Ascending aorta (tissue), 2 donors: ENCODE measurements around the gene ACY1. TPM values are rescaled to one million over a fixed set of nuclear protein-coding genes. Genes with fewer than 3 reads are reported as not detected.

Experiments used
- DNase-seq, 2 donors: peaks; one replicate each; pipeline ENCODE4 v3.0.0-alpha.2; 2019; ENCODE audit warnings: low spot score in 2 of 2
- H3K27ac ChIP-seq, 2 donors: fragments of 200-600 bp; sonication (generic); one replicate each; pipeline ENCODE4 v1.5.1; 2016 to 2017; ENCODE audit warnings: mild to moderate bottlenecking in 1 of 2
- H3K27me3 ChIP-seq: fragments of 200-600 bp; sonication (generic); one replicate; pipeline ENCODE4 v1.5.1; 2017
- H3K36me3 ChIP-seq, 2 donors: fragments of 200-600 bp; sonication (generic); one replicate each; pipeline ENCODE4 v1.5.1; 2016
- H3K4me1 ChIP-seq, 2 donors: fragments of 200-600 bp; sonication (generic); one replicate each; pipeline ENCODE4 v1.5.1; 2016 to 2017; ENCODE audit warnings: mild to moderate bottlenecking in 1 of 2
- H3K4me3 ChIP-seq, 2 donors: fragments of 200-600 bp; sonication (generic); one replicate each; pipeline ENCODE4 v1.5.1; 2016 to 2017; ENCODE audit warnings: mild to moderate bottlenecking in 1 of 2
- H3K9me3 ChIP-seq, 2 donors: fragments of 200-600 bp; sonication (generic); one replicate each; pipeline ENCODE4 v1.5.1; 2016
- intact Hi-C: fragments of 100-400 bp; cut with DNase I; formaldehyde crosslinking; loops from one replicate; pipeline ENCODE4 v1.15.1; 2023
- total RNA-seq: library from RNA; depleted of rRNA; stranded (reverse); fragments of >200 nt; gene quantifications from one replicate; pipeline ENCODE4 v1.1.0, GENCODE V29; 2016
- TF ChIP-seq, protein P1 (sequence below), 3 experiments: fragments of 200-600 bp in 2 of 3; fragments of 450-650 bp in 1 of 3; sonication (generic) in 2 of 3; IDR thresholded peaks; one replicate each; pipeline ENCODE4 v1.5.1; 2016 to 2019; ENCODE audit warnings: antibody characterized with exemption in 3 of 3, mild to moderate bottlenecking in 1 of 3, moderate library complexity in 1 of 3

The ACY1 gene
- total RNA-seq, 1 donor from 2014 or later, result 94.0 TPM

GRCh38 chr3:51945031-51945840, 38.1 kb upstream of the ACY1 start:
- Histone ChIP-seq H3K27ac (no peak overlapping the region), H3K36me3 (peaks cover 0 to 7% of the 10 kb centered on the region in 2 donors), H3K9me3 (no peaks in the 10 kb centered on the region), H3K27me3 (no peaks in the 10 kb centered on the region), H3K4me1 (peaks cover 14 to 23% of the 10 kb centered on the region in 2 donors), H3K4me3 (no peak overlapping the region)
- TF ChIP-seq, protein P1, sequence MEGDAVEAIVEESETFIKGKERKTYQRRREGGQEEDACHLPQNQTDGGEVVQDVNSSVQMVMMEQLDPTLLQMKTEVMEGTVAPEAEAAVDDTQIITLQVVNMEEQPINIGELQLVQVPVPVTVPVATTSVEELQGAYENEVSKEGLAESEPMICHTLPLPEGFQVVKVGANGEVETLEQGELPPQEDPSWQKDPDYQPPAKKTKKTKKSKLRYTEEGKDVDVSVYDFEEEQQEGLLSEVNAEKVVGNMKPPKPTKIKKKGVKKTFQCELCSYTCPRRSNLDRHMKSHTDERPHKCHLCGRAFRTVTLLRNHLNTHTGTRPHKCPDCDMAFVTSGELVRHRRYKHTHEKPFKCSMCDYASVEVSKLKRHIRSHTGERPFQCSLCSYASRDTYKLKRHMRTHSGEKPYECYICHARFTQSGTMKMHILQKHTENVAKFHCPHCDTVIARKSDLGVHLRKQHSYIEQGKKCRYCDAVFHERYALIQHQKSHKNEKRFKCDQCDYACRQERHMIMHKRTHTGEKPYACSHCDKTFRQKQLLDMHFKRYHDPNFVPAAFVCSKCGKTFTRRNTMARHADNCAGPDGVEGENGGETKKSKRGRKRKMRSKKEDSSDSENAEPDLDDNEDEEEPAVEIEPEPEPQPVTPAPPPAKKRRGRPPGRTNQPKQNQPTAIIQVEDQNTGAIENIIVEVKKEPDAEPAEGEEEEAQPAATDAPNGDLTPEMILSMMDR (IDR thresholded peaks at IDR 0.05), result no peak
- intact Hi-C loops, result loop anchor here (10.0 kb wide), 2 partner anchors 560 to 760 kb away; partner anchors contain the start of genes GLT8D1, MANF and SPCS1
- DNase-seq, result no peak

DNA sequence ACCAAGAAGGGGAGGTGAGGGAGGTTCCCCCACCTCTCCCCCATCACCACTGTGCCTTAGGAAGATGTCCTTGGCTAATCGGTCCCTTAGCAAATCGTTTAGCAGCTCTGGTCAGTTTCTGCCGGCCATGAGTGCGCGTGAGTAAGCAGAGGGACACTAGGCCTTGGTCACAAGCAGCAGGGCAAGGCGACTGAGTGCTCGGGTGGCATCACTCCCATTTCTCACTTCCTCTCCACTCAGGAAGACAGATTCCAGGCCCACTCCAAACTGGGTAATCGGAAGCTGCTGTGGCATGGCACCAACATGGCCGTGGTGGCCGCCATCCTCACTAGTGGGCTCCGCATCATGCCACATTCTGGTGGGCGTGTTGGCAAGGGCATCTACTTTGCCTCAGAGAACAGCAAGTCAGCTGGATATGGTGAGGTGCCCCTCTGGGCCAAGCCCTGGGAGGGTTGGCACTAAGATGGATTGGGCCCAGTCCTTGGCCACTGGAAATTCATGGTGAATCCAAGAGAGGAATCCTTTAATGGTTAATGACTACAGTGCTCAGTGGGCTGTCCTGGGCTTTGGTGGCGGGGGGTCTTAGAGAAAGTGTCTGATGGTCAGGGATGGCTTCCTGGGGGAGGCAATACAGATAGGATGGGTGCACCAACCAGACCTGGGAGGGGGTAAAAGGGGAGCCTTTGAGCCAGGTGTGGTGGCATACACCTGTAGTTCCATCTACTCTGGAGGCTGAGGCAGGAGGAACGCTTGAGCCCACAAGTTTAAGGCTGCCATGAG, 37.2 kb upstream of the ACY1 start:
- no peak for DNase-seq
- H3K36me3 ChIP-seq, result peaks cover 0 to 7% of the 10 kb centered on the region in 2 donors
- intact Hi-C loops, result loop anchor here (10.0 kb wide), 2 partner anchors 561 to 759 kb away; partner anchors contain the start of genes GLT8D1, MANF and SPCS1
- no peaks in the 10 kb centered on the region for H3K9me3 ChIP-seq
- no peaks in the 10 kb centered on the region for H3K27me3 ChIP-seq
- H3K4me1 ChIP-seq, result peaks cover 14 to 18% of the 10 kb centered on the region in 2 donors
- no peak overlapping the region for H3K4me3 ChIP-seq
- H3K27ac ChIP-seq, result no peak overlapping the region
- TF ChIP-seq, protein P1 (IDR thresholded peaks at IDR 0.05), result no peak

DNA sequence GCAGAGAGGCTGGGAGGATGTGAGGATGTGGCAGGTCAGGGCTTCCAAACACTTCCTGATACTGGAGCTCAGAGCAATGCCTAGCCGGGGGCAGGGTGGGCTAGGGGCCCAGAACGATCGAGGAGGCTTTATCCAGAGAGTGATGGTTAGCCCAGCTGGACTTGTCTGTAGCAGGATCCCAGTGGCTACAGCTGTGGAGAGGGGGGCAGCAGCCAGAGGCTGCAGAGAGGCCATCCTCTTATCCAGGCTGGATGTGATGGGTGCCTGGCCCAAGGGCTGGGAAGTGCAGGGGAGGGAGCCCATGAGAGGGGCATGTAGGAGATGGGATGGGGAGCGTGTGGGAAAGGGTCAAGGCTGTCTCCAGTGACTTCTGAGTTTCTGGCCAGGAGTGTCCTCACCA, 36.5 kb upstream of the ACY1 start:
- intact Hi-C loops, result loop anchor here (10.0 kb wide), 2 partner anchors 562 to 758 kb away; partner anchors contain the start of genes GLT8D1, MANF and SPCS1
- TF ChIP-seq, protein P1 (IDR thresholded peaks at IDR 0.05), result no peak
- H3K4me3 ChIP-seq, result no peak overlapping the region
- peaks cover 0 to 7% of the 10 kb centered on the region in 2 donors for H3K36me3 ChIP-seq
- H3K27me3 ChIP-seq, result no peaks in the 10 kb centered on the region
- DNase-seq, result no peak
- H3K4me1 ChIP-seq, result peaks cover 13 to 14% of the 10 kb centered on the region in 2 donors
- H3K27ac ChIP-seq, result no peak overlapping the region
- no peaks in the 10 kb centered on the region for H3K9me3 ChIP-seq

DNA sequence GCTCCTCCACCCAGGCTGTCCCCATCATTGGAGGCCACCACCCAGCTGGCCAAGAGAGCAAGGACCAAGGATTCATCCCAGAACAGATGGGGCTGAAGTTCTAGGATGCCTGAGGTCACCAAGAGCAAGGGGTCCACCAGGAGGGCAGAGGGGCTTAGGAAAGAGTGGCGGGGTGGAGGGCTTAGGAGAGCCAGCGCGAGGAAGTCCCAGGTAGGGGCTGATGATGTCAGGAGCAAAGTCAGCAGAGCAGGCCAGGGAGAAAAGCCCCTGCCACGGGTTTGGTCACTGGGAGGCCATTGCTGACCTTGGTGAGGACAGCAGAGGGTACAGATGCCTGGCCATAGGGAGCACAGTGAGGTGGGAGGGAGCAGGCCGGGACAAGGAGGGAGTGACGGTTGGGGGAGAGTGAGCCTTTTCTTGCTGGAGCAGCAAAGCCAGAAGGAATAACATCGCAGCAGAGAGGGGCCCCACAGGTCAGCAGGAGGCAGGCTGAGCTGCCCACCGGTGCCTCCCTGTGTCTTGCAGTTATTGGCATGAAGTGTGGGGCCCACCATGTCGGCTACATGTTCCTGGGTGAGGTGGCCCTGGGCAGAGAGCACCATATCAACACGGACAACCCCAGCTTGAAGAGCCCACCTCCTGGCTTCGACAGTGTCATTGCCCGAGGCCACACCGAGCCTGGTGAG, 36.0 kb upstream of the ACY1 start:
- H3K4me1 ChIP-seq, result peaks cover 12% of the 10 kb centered on the region in 2 donors
- H3K4me3 ChIP-seq, result no peak overlapping the region
- peaks cover 0 to 7% of the 10 kb centered on the region in 2 donors for H3K36me3 ChIP-seq
- no peak for DNase-seq
- no peaks in the 10 kb centered on the region for H3K27me3 ChIP-seq
- TF ChIP-seq, protein P1 (IDR thresholded peaks at IDR 0.05), result no peak
- no peaks in the 10 kb centered on the region for H3K9me3 ChIP-seq
- intact Hi-C loops, result loop anchor here (10.0 kb wide), 2 partner anchors 563 to 757 kb away; partner anchors contain the start of genes GLT8D1, MANF and SPCS1
- H3K27ac ChIP-seq, result no peak overlapping the region

GRCh38 chr3:51948016-51948580, 35.2 kb upstream of the ACY1 start:
- H3K9me3 ChIP-seq, result no peaks in the 10 kb centered on the region
- DNase-seq, result no peak
- peaks cover 0 to 7% of the 10 kb centered on the region in 2 donors for H3K36me3 ChIP-seq
- no peaks in the 10 kb centered on the region for H3K27me3 ChIP-seq
- TF ChIP-seq, protein P1 (IDR thresholded peaks at IDR 0.05), result no peak
- H3K4me3 ChIP-seq, result no peak overlapping the region
- H3K4me1 ChIP-seq, result peaks cover 4% of the 10 kb centered on the region in 2 donors
- intact Hi-C loops, result loop anchor here (10.0 kb wide), 2 partner anchors 563 to 757 kb away; partner anchors contain the start of genes GLT8D1, MANF and SPCS1
- no peak overlapping the region for H3K27ac ChIP-seq
